Muscle layer of colon (tissue), 2 donors: Measurements from ENCODE around the gene CAPS2.
"Not testable (repeated sequence)": the region's sequence is repeated elsewhere in the genome, so short reads cannot be mapped to it uniquely, and the experiment has no call there.

Experiments used
- H3K27ac ChIP-seq: one replicate; pipeline ENCODE4 v1.7.0; 2013; ENCODE audit warnings: low read depth, mild to moderate bottlenecking, low read length, moderate library complexity
- H3K27me3 ChIP-seq, 2 donors: one replicate each; pipeline ENCODE4 v1.7.0; 2013; ENCODE audit warnings: low read length in 2 of 2, mild to moderate bottlenecking in 2 of 2; ENCODE audit not compliant: insufficient read depth in 2 of 2, control insufficient read depth in 1 of 2
- H3K36me3 ChIP-seq: one replicate; pipeline ENCODE4 v1.7.0; 2013; ENCODE audit warnings: mild to moderate bottlenecking, low read length; ENCODE audit not compliant: insufficient read depth
- H3K4me1 ChIP-seq: one replicate; pipeline ENCODE4 v1.7.0; 2013; ENCODE audit warnings: mild to moderate bottlenecking, low read length; ENCODE audit not compliant: insufficient read depth
- H3K4me3 ChIP-seq, 2 donors: one replicate each; pipeline ENCODE4 v1.7.0; 2013; ENCODE audit warnings: low read length in 2 of 2, low read depth in 1 of 2, mild to moderate bottlenecking in 1 of 2, moderate library complexity in 1 of 2
- H3K9ac ChIP-seq: one replicate; pipeline ENCODE4 v1.7.0; 2013; ENCODE audit warnings: low read length
- H3K9me3 ChIP-seq: one replicate; pipeline ENCODE4 v1.7.0; 2013; ENCODE audit warnings: mild to moderate bottlenecking, low read length
- donor health status: abdominal sarcoma.
- donor health status: Adenocarcinoma of cecum.

Gene CAPS2

DNA sequence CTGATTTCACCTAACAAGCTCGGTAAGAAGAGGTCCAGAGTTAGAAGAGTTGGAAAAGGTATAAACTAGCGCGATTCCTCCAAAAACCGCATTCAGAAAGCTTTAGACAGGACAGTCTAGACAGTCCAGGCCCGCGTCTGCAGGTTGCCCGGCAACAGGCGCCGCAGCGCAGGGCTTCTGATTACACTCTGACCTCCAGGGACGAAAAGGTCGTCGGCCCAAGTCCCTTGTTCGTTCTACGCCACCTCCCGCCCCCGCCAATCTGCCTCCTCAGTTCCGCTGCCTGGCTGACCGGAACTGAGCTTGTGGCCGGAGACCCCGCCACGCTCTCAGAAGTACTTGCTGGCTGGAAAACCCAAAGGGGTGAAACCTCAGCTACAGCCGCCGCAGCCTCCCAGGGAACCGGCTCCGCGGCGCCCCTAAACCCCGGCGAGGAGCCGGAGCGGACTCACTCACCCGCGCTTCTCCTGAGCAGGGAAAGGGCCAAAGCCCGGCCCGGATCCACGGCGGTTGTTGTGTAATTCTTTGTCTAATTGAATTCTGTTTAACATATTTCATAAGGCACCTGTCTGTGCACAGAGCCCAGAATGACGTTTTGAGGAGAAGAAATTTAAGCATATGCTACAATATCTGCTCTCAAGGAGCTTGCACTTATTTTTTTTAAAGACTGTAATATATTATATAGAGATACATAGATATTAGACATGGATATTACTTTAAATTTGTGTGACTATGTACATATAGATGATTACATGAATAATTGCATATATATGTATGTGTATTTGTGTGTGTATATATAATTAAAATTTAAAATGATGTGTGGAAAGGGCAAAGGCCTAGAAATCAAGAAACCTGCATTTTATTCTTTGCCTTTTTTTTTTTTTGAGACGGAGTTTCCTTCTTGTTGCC lies at the start of gene CAPS2:
CAPS2 (minus strand) TSS at position 407 of the 909 bp plus-strand sequence. CDS start 3,826 bp downstream, outside the sequence.
- Histone ChIP-seq H3K27ac (no peak within 1 kb of the TSS), H3K9me3 (no peaks in the 10 kb centered on the region), H3K27me3 (no peaks in the 10 kb centered on the region), H3K4me1 (no peaks in the 10 kb centered on the region), H3K9ac (no peak within 1 kb of the TSS), H3K36me3 (no peaks in the 10 kb centered on the region), H3K4me3 (peak within 1 kb of the TSS; percentile 53 to 68)

DNA sequence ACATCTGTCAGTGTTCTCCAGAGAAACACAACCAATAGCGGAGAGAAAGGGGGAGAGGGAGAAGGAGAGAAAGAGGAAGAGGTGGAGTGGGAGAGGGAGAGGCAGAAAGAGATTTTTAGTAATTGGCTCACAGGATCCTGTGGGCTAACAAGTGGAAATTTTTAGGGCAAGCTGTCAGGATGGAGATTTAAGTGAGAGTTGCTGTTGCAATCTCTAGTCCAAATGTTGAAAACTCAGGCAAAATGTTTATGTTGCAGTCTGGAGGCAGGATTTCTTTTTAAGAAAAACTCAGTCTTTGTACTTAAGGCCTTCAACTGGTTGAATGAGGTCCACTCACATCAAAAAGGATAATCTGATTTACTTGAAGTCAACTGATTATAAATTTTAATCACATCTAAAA lies 48.2 kb upstream of the CAPS2 start:
- no peak overlapping the region for H3K27ac ChIP-seq
- H3K27me3 ChIP-seq: no peaks in the 10 kb centered on the region
- H3K4me3 ChIP-seq: no peak overlapping the region
- H3K4me1 ChIP-seq: peaks cover 6% of the 10 kb centered on the region
- no peak overlapping the region for H3K9ac ChIP-seq
- H3K9me3 ChIP-seq: no peaks in the 10 kb centered on the region
- no peaks in the 10 kb centered on the region for H3K36me3 ChIP-seq

DNA sequence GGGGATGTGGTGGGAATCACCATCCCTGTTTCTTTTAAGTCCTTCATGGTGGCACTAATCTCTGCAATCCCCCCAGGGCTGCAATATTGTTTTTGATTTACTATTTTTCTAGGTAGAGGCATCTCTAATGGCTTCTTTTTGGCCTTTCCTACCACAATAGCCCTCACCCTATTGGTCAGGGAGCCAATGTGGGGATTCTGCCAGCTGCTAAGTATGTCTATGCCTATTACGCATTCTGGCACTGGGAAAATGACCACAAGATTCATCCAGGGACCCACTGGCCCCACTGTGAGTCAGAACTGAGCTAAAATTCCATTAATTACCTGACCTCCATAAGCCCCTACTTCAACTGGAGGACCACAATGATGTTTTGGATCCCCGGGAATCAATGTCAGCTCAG lies 44.8 kb upstream of the CAPS2 start:
- H3K4me1 ChIP-seq: peaks cover 6% of the 10 kb centered on the region
- no peak overlapping the region for H3K9ac ChIP-seq
- no peaks in the 10 kb centered on the region for H3K27me3 ChIP-seq
- H3K36me3 ChIP-seq: no peaks in the 10 kb centered on the region
- no peak overlapping the region for H3K27ac ChIP-seq
- no peak overlapping the region for H3K4me3 ChIP-seq
- H3K9me3 ChIP-seq: no peaks in the 10 kb centered on the region

DNA sequence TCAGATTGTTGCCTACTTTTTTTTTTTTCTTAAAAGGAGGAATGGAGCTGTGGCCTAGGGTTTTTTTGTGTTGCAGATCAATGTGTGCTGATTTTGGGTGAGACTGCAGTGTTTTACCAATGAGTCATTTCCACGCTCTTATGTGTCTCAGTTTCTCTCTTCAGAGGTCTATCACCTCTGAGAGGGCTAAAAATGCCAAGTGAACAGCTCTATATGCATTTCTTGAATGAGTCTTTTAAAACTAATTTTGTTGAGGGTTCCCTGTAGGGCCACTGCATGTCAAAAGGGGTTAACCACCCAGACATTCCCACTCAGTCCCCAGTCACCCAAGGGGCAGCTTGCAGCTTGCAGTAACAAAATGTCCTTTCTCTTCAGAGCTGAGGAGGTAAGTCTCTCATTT lies 36.5 kb upstream of the CAPS2 start:
- H3K4me1 ChIP-seq: no peaks in the 10 kb centered on the region
- no peak overlapping the region for H3K4me3 ChIP-seq
- H3K9me3 ChIP-seq: no peaks in the 10 kb centered on the region
- no peak overlapping the region for H3K27ac ChIP-seq
- no peaks in the 10 kb centered on the region for H3K27me3 ChIP-seq
- no peak overlapping the region for H3K9ac ChIP-seq
- H3K36me3 ChIP-seq: no peaks in the 10 kb centered on the region

DNA sequence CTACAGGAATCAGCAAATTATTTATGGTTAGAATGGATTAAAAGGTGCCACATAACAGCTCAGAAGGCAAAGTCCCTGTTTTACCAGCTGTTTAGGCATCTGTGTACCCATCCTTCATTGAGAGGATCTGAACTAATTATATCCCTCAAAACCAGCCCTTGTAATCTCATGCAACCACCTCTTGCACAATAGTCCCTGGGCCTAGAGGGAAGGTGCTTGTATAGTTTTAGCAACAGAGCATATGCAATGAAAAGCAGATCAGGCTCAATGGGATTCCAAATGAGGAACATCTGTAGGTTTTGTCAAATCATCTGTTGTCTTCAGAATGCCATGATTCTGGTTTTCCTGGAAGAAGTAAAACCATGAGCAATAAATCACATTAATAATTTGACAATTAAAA lies 34.8 kb upstream of the CAPS2 start:
- H3K27me3 ChIP-seq: no peaks in the 10 kb centered on the region
- H3K27ac ChIP-seq: no peak overlapping the region
- no peak overlapping the region for H3K9ac ChIP-seq
- H3K4me3 ChIP-seq: no peak overlapping the region
- no peaks in the 10 kb centered on the region for H3K9me3 ChIP-seq
- H3K4me1 ChIP-seq: no peaks in the 10 kb centered on the region
- H3K36me3 ChIP-seq: no peaks in the 10 kb centered on the region

DNA sequence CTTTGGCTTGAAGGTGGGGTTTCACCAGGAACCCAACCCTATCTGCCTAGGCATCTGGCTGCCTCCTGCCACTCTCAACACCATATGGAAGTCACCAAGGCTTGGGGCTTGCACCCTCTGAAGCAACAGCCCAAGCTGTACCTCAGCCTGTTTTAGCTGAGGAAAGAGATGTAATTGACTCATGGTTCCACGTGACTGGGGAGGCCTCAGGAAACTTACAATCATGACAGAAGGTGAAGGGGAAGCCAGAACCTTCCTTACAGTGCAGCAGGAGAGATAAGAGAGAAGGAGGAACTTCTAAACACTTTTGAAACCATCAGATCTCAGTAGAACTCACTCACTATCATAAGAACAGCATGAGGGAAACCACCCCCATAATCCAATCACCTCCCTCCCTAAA lies 31.3 kb upstream of the CAPS2 start:
- H3K36me3 ChIP-seq: no peaks in the 10 kb centered on the region
- no peaks in the 10 kb centered on the region for H3K27me3 ChIP-seq
- H3K9me3 ChIP-seq: no peaks in the 10 kb centered on the region
- H3K4me1 ChIP-seq: no peaks in the 10 kb centered on the region
- no peak overlapping the region for H3K27ac ChIP-seq
- H3K4me3 ChIP-seq: no peak overlapping the region
- H3K9ac ChIP-seq: no peak overlapping the region

DNA sequence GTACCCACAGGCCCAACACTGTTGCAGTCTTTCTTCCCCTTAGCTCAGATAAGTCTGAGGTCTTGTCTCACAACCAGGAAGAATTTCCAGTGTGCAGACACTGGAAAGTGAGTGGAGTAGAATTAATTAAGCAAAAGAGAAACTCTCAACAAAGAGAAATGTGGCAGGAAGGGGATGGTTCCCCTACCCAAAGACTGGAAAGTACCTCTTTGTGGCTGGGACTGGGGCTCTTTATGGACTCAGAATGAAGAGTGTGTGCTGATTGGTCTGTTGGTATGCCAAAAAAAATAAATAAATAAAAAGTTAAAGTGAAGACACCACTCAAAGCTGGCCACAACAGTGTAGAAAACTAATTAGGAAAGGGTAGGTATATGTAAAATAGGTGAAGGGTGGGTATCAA lies 30.8 kb upstream of the CAPS2 start:
- Histone ChIP-seq H3K9ac (no peak overlapping the region), H3K4me1 (no peaks in the 10 kb centered on the region), H3K4me3 (no peak overlapping the region), H3K36me3 (no peaks in the 10 kb centered on the region), H3K9me3 (no peaks in the 10 kb centered on the region), H3K27me3 (no peaks in the 10 kb centered on the region), H3K27ac (no peak overlapping the region)

DNA sequence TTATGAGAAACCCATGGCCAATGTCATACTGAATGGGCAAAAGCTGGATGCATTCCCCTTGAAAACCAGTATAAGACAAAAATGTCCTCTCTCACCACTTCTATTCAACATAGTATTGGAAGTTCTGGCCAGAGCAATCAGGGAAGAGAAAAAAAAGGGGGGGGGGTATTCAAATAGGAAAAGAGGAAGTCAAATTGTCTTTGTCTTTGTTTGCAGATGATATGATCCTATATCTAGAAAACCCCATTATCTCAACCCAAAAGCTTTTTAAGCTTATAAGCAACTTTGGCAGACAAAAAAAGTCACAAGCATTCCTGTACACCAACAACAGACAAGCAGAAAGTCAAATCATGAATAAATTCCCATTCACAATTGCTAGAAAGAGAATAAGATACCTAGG lies 23.9 kb upstream of the CAPS2 start:
- Histone ChIP-seq H3K9me3 (no peaks in the 10 kb centered on the region), H3K27me3 (no peaks in the 10 kb centered on the region), H3K4me1 (no peaks in the 10 kb centered on the region), H3K9ac (no peak overlapping the region), H3K27ac (no peak overlapping the region), H3K36me3 (no peaks in the 10 kb centered on the region), H3K4me3 (no peak overlapping the region)

DNA sequence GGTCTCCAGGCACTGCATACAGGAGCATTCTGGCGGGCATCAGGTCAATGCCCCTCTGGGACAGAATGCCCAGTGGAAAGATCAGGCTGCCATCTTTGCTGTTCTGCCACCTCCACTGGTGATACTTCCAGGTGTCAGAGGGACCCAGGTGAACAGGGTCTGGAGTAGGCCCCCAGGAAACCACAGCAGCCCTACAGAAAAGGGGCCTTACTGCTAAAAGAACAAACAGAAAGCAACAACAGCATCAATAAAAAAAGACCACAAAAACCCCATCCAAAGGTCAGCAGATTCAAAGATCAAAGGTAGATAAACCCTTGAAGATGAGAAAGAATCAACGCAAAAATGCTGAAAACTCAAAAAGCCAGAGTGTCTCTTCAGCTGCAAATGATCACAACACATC lies 20.3 kb upstream of the CAPS2 start:
- Histone ChIP-seq H3K27me3 (no peaks in the 10 kb centered on the region), H3K9me3 (no peaks in the 10 kb centered on the region), H3K4me3 (no peak overlapping the region), H3K27ac (no peak overlapping the region), H3K36me3 (no peaks in the 10 kb centered on the region), H3K9ac (no peak overlapping the region), H3K4me1 (no peaks in the 10 kb centered on the region)

DNA sequence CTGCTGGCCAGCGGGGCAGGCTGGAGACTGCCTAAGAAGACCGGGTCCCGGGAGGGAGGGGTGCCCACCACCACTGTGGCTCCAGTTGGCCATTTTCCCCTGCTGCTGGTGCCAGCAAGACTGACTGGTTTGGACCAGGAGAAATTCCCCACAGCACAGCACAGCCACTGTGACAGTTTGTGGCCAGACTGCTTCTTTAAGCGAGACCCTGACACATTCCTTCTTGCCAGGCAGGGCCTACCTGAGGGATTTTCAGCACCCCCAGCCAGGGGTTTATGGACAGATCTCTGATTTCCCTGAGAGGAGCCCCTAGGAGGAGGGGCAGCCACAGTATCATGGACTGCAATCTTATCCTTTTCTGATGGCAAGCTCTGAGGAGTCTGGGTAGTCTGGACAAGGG lies 19.8 kb upstream of the CAPS2 start:
- H3K9me3 ChIP-seq: no peaks in the 10 kb centered on the region
- H3K27ac ChIP-seq: no peak overlapping the region
- no peaks in the 10 kb centered on the region for H3K27me3 ChIP-seq
- no peaks in the 10 kb centered on the region for H3K4me1 ChIP-seq
- no peak overlapping the region for H3K4me3 ChIP-seq
- no peaks in the 10 kb centered on the region for H3K36me3 ChIP-seq
- no peak overlapping the region for H3K9ac ChIP-seq

DNA sequence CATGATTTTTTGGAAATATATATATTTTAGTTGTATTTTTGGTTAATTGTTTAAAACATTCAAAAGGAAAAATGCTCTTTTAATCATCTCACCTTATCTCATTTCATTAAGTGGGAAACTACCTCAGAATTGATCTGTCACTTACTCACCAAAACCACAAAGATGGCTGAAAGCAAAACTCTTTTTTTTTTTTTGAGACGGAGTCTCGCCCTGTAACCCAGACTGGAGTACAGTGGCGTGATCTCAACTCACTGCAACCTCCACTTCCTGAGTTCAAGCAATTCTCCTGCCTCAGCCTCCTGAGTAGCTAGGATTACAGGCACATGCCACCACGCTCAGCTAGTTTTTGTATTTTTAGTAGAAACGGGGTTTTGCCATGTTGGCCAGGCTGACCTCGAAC lies 16.1 kb upstream of the CAPS2 start:
- H3K36me3 ChIP-seq, H3K27me3 ChIP-seq, H3K4me1 ChIP-seq, H3K9ac ChIP-seq, H3K27ac ChIP-seq, H3K9me3 ChIP-seq, H3K4me3 ChIP-seq: not testable (repeated sequence)

DNA sequence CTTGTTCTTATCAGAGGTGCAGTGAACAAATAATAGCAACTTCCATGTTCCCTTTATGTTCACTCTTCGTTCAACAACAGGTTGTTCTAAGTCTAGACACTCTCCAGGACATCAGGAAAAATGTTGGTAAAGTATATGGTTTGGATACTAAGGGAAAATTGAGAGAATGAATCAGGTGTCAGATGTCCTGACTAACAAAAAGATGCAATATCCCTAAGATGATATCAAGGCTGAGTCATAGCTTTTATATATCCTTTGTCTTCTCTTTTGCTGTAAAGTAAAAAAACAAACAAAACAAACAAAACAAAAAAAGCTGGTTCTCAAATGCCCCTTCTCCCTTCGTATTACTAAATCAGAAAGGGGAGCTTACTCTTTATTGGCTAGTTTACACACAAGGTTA lies 15.4 kb upstream of the CAPS2 start:
- Histone ChIP-seq H3K27me3 (no peaks in the 10 kb centered on the region), H3K9me3 (no peaks in the 10 kb centered on the region), H3K27ac (no peak overlapping the region), H3K4me1 (no peaks in the 10 kb centered on the region), H3K9ac (no peak overlapping the region), H3K36me3 (no peaks in the 10 kb centered on the region), H3K4me3 (no peak overlapping the region)
